Activated CD4-positive, alpha-beta memory T cell treated with anti-CD3 and anti-CD28 coated beads for 36 hours (primary cell): Measurements from ENCODE around the gene EYS. TPM values are rescaled to one million over a fixed set of nuclear protein-coding genes. Genes with fewer than 3 reads are reported as not detected.
"Not testable (repeated sequence)": the region's sequence is repeated elsewhere in the genome, so short reads cannot be mapped to it uniquely, and the experiment has no call there.

Experiments
- CTCF ChIA-PET: fragments of 350-600 bp; sonication (Branson Sonifier 250); formaldehyde crosslinking; loops from one replicate; lab custom pipeline; 2021; ENCODE audit warnings: antibody characterized with exemption, inconsistent platforms; lab: Charles Lee
- POLR2A ChIA-PET: fragments of 350-600 bp; sonication (Branson Sonifier 250); formaldehyde crosslinking; loops from one replicate; lab custom pipeline; 2021; ENCODE audit warnings: antibody characterized with exemption; lab: Charles Lee
- DNase-seq: peaks from one replicate; pipeline ENCODE4 v3.0.0-alpha.2; 2020
- H3K27ac Mint-ChIP-seq: one replicate; pipeline ENCODE4 v1.8.0; 2021; ENCODE audit warnings: mixed read lengths
- H3K27me3 Mint-ChIP-seq: one replicate; pipeline ENCODE4 v1.8.0; 2021; ENCODE audit warnings: mixed read lengths
- H3K36me3 Mint-ChIP-seq: one replicate; pipeline ENCODE4 v1.8.0; 2021; ENCODE audit warnings: mixed read lengths
- H3K4me1 Mint-ChIP-seq: one replicate; pipeline ENCODE4 v1.8.0; 2021; ENCODE audit warnings: low read depth, mixed read lengths
- H3K4me3 Mint-ChIP-seq: one replicate; pipeline ENCODE4 v1.8.0; 2021; ENCODE audit warnings: mild to moderate bottlenecking, mixed read lengths
- H3K9me3 Mint-ChIP-seq: one replicate; pipeline ENCODE4 v1.8.0; 2021; ENCODE audit warnings: mixed read lengths
- intact Hi-C: fragments of 100-400 bp; cut with micrococcal nuclease; formaldehyde crosslinking; loops from one replicate; pipeline ENCODE4 v1.15.1; 2023
- total RNA-seq, 2 experiments: library from RNA; stranded (reverse); gene quantifications; one replicate each; pipeline ENCODE4 v1.2.3, GENCODE V29; 2021

Gene EYS
- total RNA-seq, 2 experiments from 2014 or later: not detected

DNA sequence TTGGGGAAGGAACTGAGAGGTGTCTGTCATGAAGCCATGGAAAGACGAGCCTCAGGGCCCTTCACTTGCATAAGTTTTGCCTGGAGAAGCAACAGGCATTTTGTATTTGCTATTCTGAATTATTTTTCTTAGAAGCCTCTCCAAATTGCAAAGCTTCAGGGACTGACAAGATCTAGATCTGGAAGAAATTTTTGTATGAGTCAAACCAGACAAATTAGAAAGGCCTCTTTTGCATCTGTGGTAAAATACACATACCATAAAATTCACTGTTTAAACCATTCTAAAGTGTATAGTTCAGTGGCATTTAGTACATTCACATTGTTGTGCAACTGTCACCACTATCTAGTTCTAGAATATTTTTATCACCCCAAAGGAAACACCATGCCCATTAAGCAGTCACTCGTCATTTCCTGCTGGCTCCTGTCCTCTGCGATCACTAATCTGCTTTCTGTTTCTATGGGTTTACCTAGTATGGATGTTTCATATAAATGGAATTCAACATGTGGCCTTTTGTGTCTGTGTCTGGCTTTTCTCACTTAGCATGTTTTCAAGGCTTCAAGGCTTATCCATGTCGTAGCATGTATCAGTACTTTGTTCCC is 1802.3 kb downstream of the EYS start:
- H3K27ac Mint-ChIP-seq: no peak overlapping the region
- no peak overlapping the region for H3K4me3 Mint-ChIP-seq
- H3K9me3 Mint-ChIP-seq: no peaks in the 10 kb centered on the region
- H3K4me1 Mint-ChIP-seq: peaks cover 2% of the 10 kb centered on the region
- no peak for DNase-seq
- no peaks in the 10 kb centered on the region for H3K36me3 Mint-ChIP-seq
- intact Hi-C loops: no loop called here
- ChIA-PET CTCF (no interaction called here), POLR2A (no interaction called here)
- H3K27me3 Mint-ChIP-seq: no peaks in the 10 kb centered on the region

DNA sequence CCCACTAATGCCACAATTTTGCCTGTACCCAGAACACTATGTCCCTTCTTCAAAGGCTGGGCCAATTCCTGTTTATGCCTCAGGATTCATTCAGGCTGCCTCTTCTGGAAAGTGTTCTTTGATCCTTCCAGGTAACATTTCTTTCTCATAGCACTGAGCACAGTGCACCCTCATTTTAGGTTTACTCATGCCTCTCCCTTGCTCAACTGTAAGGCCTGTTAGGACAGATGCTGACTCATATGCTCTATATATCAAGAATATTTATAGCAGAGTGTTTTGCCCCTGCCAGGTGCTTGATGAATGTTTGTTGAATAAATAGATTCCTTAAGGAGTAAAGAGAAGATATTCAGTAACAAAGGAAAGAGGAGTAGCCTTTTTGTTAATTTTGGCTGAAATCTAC is 1807.5 kb downstream of the EYS start:
- Mint-ChIP-seq H3K4me1 (no peaks in the 10 kb centered on the region), H3K9me3 (no peaks in the 10 kb centered on the region), H3K27ac (no peak overlapping the region), H3K36me3 (no peaks in the 10 kb centered on the region), H3K27me3 (no peaks in the 10 kb centered on the region), H3K4me3 (no peak overlapping the region)
- POLR2A ChIA-PET: no interaction called here
- CTCF ChIA-PET: no interaction called here
- intact Hi-C loops: no loop called here
- DNase-seq: no peak

DNA sequence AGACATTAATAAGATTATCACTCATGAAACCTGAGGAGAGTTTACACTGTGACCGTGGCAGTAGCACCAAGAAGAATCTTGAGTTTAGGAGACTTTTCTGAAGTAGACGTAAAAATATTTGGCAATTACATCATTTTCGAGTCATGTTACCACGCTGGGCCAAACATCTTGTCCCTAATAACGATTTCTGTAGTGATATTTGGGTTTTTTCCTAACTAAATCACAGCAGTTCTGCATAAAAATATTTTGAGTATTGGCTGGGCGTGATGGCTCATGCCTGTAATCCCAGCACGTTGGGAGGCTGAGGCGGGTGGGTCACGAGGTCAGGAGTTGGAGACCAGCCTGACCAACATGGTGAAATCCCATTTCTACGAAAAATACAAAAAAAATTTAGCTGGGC is 1809.1 kb downstream of the EYS start:
- DNase-seq: no peak
- Mint-ChIP-seq H3K36me3 (no peaks in the 10 kb centered on the region), H3K27me3 (no peaks in the 10 kb centered on the region), H3K4me3 (no peak overlapping the region), H3K9me3 (no peaks in the 10 kb centered on the region), H3K27ac (no peak overlapping the region), H3K4me1 (no peaks in the 10 kb centered on the region)
- intact Hi-C loops: no loop called here
- ChIA-PET CTCF (no interaction called here), POLR2A (no interaction called here)

DNA sequence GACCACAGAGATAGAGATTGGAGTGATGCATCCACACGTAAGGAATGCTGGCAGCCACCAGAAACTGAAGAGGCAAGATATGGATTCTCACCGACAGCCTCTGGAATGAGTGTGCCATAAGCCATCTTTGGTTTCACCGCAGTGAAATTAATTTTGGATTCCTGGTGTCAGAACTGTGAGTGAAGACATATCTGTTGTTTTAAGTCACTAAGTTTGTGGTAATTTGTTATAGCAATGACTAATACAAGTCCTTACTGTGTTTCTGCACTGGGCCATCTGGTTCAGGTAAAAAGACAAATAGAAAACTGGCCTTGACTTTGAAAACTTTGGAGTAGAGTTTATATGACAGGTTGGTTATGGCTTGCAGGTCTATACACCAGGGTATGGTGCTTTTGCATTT is 1809.6 kb downstream of the EYS start:
- no peaks in the 10 kb centered on the region for H3K4me1 Mint-ChIP-seq
- no peaks in the 10 kb centered on the region for H3K27me3 Mint-ChIP-seq
- no peaks in the 10 kb centered on the region for H3K36me3 Mint-ChIP-seq
- no peak overlapping the region for H3K4me3 Mint-ChIP-seq
- ChIA-PET CTCF (no interaction called here), POLR2A (no interaction called here)
- intact Hi-C loops: no loop called here
- H3K9me3 Mint-ChIP-seq: no peaks in the 10 kb centered on the region
- H3K27ac Mint-ChIP-seq: no peak overlapping the region
- no peak for DNase-seq

DNA sequence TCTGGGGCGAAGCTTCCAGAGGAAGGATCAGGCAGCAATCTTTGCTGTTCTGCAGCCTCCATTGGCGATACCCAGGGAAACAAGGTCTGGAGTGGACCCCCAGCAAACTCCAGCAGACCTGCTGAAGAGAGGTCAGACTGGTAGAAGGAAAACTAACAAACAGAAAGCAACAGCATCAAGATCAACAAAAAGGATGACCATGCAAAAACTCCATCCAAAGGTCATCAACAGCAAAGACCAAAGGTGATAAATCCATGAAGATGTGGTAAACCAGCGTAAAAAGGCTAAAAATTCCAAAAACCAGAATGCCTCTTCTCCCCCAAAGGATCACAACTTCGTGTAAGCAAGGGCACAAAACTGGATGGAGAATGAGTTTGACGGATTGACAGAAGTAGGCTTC is 1818.6 kb downstream of the EYS start:
- POLR2A ChIA-PET: no interaction called here
- CTCF ChIA-PET: no interaction called here
- Mint-ChIP-seq H3K27ac (no peak overlapping the region), H3K36me3 (no peaks in the 10 kb centered on the region), H3K27me3 (peaks cover 4% of the 10 kb centered on the region), H3K9me3 (no peaks in the 10 kb centered on the region), H3K4me3 (no peak overlapping the region), H3K4me1 (no peaks in the 10 kb centered on the region)
- intact Hi-C loops: no loop called here
- no peak for DNase-seq

DNA sequence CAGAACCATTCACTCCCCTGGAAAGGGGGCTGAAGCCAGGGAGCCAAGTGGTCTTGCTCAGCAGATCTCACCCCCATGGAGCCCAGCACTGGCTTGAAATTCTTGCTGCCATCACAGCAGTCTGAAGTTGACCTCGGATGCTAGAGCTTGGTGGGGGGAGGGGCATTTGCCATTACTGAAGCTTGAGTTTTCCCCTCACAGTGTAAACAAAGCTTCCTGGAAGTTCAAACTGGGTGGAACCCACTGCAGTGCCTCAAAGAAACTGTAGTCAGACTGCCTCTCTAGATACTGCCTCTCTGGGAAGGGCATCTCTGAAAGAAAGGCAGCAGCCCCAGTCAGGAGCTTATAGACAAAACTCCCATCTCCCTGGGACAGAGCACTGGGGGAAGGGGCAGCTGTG is 1819.2 kb downstream of the EYS start:
- H3K4me3 Mint-ChIP-seq, CTCF ChIA-PET, H3K27me3 Mint-ChIP-seq, H3K36me3 Mint-ChIP-seq, DNase-seq, H3K9me3 Mint-ChIP-seq, POLR2A ChIA-PET, H3K27ac Mint-ChIP-seq, intact Hi-C loops, H3K4me1 Mint-ChIP-seq: not testable (repeated sequence)

DNA sequence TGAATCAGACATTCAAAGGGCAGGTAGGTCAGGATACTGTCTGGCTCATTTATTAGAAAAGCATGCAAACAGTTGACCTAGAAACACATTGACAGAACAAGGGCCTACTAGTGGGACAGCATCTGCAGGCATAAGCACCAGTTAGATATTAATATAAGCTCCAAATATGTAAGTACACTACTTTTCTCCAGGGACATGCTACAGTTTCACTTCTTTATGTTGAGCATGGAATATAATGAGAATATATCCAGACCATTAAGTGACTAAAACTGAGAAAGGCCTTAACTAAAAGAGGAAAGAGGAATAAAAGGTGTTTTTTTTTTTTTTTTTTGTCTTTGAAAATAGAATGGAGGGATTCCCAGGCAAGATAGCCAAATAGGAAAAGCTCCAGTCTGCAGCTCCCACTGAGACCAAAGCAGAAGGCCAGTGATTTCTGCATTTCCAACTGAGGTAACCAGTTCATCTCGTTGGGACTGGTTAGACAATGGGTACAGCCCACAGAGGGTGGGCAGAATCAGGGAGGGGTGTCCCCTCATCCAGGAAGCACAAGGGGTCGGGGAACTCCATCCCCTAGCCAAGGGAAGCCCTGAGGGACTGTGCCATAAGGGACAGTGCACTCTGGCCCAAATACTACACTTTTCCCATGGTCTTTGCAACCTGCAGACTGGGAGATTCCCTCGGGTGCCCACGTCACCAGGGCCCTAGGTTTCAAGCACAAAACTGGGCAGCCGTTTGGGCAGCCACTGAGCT is 1819.8 kb downstream of the EYS start:
- Mint-ChIP-seq H3K4me3 (no peak overlapping the region), H3K27ac (no peak overlapping the region), H3K27me3 (peaks cover 4% of the 10 kb centered on the region), H3K4me1 (no peaks in the 10 kb centered on the region), H3K9me3 (no peaks in the 10 kb centered on the region), H3K36me3 (no peaks in the 10 kb centered on the region)
- no peak for DNase-seq
- intact Hi-C loops: no loop called here
- POLR2A ChIA-PET: no interaction called here
- CTCF ChIA-PET: no interaction called here

DNA sequence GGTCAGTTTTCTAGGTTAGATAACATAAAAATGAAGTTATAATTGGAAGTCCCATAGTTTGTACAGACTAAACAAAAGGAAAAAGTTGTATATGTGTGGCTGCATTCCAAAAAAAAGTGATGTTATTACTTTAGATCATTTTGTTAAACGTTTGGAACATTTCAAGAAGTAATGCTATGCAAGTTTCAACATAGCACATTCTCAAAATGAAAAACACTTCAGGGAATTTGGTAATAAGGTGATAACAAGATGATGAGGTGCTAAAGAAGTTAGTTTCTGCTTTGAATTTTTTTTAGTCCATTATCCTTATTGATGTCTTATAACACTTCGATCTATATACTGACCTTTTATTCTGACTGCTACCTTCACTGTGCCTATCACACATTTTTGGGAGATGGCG is 1820.7 kb downstream of the EYS start:
- ChIA-PET CTCF (no interaction called here), POLR2A (no interaction called here)
- Mint-ChIP-seq H3K4me1 (no peaks in the 10 kb centered on the region), H3K36me3 (no peaks in the 10 kb centered on the region), H3K9me3 (no peaks in the 10 kb centered on the region), H3K4me3 (no peak overlapping the region), H3K27me3 (peaks cover 4% of the 10 kb centered on the region), H3K27ac (no peak overlapping the region)
- DNase-seq: no peak
- intact Hi-C loops: no loop called here

DNA sequence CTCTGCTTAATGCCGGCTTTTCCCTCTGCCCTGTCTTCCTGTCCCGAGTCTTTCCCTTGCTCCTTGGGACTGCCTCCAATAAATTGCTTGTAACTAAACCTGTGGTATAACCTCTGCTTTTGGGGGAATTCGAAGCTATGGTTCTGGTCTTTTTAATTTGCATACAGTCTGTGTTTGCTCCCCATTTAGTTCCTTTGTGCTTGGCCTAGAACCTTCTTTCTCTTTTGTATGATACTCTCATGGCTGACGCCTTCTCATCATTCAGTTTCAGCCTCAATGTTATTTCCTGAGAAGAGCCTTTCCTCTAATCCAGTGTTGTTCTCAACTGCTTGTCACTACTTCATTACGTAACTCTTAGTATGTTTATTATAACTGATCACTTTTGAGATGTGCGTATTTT is 1823.4 kb downstream of the EYS start:
- CTCF ChIA-PET: no interaction called here

DNA sequence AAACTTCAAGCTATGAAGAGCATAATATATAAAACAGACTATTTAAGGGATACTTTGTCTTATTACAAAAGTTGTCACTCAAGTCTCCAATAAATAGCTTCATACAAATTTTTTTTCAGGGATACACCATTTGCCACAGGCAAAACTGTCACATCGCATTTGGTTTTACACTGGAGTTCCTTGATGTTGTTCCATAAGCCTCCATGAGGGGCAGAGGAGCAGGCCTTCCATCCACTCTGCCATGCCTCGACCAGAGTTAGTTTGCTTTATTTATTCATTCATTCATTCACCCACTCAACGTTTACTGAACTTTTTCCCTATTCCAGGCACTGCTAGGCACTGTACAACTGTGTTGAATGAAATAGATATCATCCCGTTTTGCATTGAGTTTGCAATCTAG is 1824.8 kb downstream of the EYS start:
- ChIA-PET POLR2A (no interaction called here), CTCF (no interaction called here)
- Mint-ChIP-seq H3K4me3 (no peak overlapping the region), H3K27me3 (peaks cover 4% of the 10 kb centered on the region), H3K9me3 (peaks cover 2% of the 10 kb centered on the region), H3K36me3 (no peaks in the 10 kb centered on the region), H3K27ac (no peak overlapping the region), H3K4me1 (no peaks in the 10 kb centered on the region)
- intact Hi-C loops: no loop called here
- no peak for DNase-seq

More for the DNA sequence above, 1823.4 kb downstream of the EYS start:
- Mint-ChIP-seq H3K9me3 (no peaks in the 10 kb centered on the region), H3K4me1 (no peaks in the 10 kb centered on the region), H3K27me3 (peaks cover 4% of the 10 kb centered on the region), H3K27ac (no peak overlapping the region), H3K36me3 (no peaks in the 10 kb centered on the region), H3K4me3 (no peak overlapping the region)
- DNase-seq: no peak
- POLR2A ChIA-PET: no interaction called here
- intact Hi-C loops: no loop called here

DNA sequence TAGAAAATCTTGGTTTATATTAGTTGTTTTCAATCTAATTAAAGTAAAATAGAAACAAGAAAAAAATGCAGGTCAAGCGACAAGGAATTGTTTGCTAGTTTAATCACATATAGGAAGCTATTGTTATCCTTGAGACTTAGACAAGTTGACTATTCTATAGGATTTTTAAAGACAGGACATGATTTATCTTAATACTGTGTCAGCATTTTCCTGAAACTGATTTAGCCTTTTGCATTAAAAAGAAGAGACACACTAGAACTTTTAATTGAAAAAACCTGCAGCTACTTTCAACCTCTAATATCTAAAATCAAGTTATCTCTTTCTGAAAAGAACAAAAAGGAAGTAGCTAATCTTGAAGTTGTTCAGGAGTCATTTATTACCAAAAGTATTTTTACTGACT is 1825.2 kb downstream of the EYS start:
- POLR2A ChIA-PET: no interaction called here
- Mint-ChIP-seq H3K4me3 (no peak overlapping the region), H3K9me3 (peaks cover 2% of the 10 kb centered on the region), H3K27me3 (peaks cover 4% of the 10 kb centered on the region), H3K27ac (no peak overlapping the region), H3K4me1 (no peaks in the 10 kb centered on the region), H3K36me3 (no peaks in the 10 kb centered on the region)
- intact Hi-C loops: no loop called here
- DNase-seq: no peak
- CTCF ChIA-PET: no interaction called here

DNA sequence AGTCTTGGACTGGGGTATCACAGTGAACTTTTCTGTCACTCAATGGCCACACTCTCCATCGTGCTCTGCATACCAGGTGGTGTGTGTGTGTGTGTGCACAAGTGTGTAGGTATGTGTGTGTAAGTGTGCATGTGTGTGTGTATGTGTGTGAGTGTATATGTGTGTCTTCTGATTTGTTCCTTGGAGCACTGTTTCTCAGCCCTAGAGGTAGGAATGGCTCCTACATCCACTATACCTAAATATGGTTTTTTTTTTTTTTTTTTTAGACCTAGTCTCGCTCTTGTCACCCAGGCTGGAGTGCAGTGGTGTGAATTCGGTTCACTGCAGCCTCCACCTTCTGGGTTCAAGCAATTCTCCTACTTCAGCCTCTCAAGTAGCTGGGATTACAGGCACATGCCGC is 1834.8 kb downstream of the EYS start:
- no peak overlapping the region for H3K27ac Mint-ChIP-seq
- CTCF ChIA-PET: interaction anchor here (0.6 kb wide), 1 partner anchor 348 kb away, joined by 4 read pairs; no protein-coding TSS in a partner anchor
- H3K4me3 Mint-ChIP-seq: no peak overlapping the region
- no peaks in the 10 kb centered on the region for H3K27me3 Mint-ChIP-seq
- intact Hi-C loops: no loop called here
- no peaks in the 10 kb centered on the region for H3K36me3 Mint-ChIP-seq
- POLR2A ChIA-PET: no interaction called here
- no peaks in the 10 kb centered on the region for H3K4me1 Mint-ChIP-seq
- no peak for DNase-seq
- H3K9me3 Mint-ChIP-seq: no peaks in the 10 kb centered on the region

DNA sequence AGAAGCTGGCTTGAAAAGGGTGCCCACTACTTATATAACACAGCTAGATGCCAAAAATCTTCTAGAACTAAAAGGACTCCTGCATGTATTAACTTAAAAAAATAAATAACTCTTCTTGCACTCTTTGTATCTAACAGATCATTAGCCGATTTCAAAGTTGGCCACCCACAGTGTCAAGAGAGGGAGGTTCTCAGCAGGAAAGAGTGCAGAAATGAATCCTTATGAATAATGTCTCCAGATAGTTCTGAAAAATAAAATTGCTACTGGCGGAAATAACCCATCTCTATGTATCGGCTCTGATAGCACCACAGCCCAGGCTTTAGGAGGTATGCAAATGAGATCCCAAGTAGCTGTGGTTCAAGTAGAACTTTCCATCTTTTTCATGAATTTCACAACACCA is 1838.7 kb downstream of the EYS start:
- Mint-ChIP-seq H3K36me3 (no peaks in the 10 kb centered on the region), H3K4me3 (no peak overlapping the region), H3K9me3 (no peaks in the 10 kb centered on the region), H3K27ac (no peak overlapping the region), H3K27me3 (no peaks in the 10 kb centered on the region), H3K4me1 (no peaks in the 10 kb centered on the region)
- no peak for DNase-seq
- ChIA-PET CTCF (no interaction called here), POLR2A (no interaction called here)
- intact Hi-C loops: no loop called here
